ENCODE data around the gene DCUN1D1.

DCUN1D1 gene

GRCh38 chr3:182925944-182926337, 54.4 kb downstream of the DCUN1D1 start:
- no peak for DNase-seq

- DNase-seq, result no peak
Measured at GRCh38 chr3:182925330-182925943, 54.9 kb downstream of the DCUN1D1 start.

DNA sequence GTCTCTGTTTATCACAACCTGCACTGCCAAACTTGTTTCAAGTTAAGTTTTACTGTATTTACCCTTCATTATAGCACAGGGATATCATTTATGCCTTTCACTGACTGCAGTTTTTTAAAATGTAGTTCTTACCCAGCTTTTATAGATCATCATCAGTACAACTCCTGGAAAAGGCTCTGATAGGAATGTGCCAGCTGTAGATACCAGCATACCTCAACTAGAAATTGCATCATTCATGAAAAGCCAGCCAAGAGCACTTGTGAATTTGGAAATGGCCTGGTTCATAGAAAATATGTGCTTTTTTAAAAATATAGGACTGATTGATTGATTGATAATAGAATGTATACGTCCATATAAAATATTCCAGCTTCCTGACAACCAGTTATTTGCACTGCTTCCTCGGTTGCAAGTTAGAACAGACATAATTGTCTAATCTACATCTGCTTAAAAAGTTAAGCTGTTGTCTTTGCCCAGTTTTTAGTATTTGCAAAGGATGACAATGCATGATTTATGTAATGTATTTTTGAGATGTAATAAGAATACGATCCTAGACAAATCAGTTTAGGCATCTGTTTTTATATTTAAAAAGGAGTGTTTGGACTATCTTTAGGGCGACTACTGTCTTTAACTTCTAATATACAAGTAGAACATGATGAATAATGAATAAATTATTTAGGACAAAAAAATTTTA, 58.5 kb downstream of the DCUN1D1 start:
- DNase-seq, result no peak

GRCh38 chr3:182920515-182921084, 59.7 kb downstream of the DCUN1D1 start:
- no peak for DNase-seq

GRCh38 chr3:182919866-182920357, 60.4 kb downstream of the DCUN1D1 start:
- no peak for DNase-seq

GRCh38 chr3:182917134-182917533, 63.2 kb downstream of the DCUN1D1 start:
- DNase-seq, result no peak

DNA sequence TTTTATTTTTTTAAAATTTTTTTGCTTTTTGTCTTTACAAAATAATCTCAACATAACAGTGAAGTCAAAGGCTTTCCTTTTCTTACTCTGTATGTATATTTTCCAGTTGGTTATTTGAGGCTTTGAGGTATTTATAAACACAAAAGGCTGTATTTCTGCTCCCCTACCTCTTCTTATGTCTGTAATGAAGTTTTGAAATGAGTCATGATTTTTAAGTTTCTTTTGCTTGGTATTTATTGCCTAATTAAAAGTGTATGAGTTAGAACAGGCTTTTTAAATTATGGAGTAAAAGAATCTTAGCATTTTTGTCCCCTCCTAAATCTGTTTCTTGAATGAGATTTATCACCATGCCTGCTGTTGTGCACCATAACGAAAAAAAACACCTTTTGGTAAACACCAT, 66.0 kb downstream of the DCUN1D1 start:
- no peak for DNase-seq

- no peak for DNase-seq
Measured at GRCh38 chr3:182913889-182914288, 66.4 kb downstream of the DCUN1D1 start.

DNA sequence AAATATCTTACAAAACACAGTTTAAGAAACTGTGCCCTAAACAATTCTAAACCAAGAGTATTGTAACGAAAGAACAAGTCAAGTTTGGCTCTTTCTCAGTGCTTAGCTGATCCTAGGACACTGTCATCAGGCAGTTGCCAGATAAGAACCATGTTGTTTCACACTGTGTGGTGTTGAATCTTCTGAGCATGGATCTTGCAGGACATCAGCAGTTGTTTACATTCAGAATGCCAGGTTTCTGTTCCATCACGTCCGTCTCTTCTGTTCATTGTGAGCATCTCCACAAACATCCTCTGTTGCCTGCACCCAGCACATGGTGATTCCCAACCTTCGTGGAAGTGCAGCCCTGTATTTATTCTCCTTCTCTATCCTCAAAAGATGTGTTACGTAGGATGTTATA, 67.9 kb downstream of the DCUN1D1 start:
- DNase-seq, result no peak

DNA sequence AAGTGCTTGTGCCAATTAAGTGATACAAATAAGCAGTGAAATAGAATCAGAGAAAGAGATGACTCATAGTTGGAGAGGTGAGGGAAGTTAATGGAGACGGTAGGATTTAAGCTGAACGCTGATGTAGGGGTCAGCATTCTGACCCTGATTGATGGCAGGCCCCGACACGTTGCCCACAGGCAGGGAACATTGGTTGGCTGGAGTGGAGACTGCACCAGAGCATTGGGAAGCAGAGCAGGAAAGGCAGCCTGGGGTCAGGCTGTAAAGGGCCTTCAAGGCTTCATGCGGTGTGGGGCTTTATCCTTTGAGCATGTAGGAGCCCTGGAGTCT, 68.6 kb downstream of the DCUN1D1 start:
- no peak for DNase-seq

- DNase-seq, result no peak
Measured at GRCh38 chr3:182910936-182911781, 69.2 kb downstream of the DCUN1D1 start.

- DNase-seq, result no peak
Measured at GRCh38 chr3:182909318-182910040, 70.9 kb downstream of the DCUN1D1 start.

- no peak for DNase-seq
Measured at GRCh38 chr3:182908471-182908870, 71.9 kb downstream of the DCUN1D1 start.

DNA sequence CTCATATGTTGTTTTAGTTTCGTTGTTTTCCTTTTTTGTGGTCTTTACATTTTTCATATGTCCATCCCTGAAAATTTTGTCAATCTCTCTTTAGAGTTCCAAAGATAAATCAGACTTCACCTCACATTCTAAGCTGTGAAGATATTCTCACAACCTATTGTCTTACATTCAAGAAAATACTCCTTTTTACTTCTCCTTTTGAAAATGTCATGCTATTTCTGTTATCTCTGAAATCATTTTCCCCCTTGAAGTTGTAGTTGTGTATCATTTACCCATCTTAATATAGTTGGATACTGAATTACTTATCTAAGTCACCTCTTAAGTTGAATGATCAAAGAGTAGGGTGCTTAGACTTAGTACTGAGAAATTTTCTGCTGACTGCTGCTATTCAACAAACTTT, 74.3 kb downstream of the DCUN1D1 start:
- no peak for DNase-seq

DNA sequence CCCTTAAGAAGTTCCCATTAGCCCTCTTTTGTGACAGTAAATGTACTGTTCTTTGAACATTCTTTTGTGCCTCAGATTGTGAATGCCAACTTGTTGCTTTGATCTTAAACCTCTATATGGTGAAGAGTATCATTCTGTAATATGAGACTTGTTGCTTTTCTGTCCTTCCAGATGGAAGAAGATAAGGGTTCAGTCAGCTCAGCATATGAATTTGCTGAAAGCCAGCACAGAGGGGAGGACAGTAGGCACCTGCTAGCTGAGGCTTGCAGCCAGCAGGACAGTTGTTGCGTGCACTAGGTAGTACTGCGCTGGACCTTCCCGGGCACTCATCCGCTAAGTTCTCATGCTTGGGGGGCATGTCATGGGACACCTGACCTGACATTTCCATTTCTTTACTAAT, 74.7 kb downstream of the DCUN1D1 start:
- DNase-seq, result no peak

DNA sequence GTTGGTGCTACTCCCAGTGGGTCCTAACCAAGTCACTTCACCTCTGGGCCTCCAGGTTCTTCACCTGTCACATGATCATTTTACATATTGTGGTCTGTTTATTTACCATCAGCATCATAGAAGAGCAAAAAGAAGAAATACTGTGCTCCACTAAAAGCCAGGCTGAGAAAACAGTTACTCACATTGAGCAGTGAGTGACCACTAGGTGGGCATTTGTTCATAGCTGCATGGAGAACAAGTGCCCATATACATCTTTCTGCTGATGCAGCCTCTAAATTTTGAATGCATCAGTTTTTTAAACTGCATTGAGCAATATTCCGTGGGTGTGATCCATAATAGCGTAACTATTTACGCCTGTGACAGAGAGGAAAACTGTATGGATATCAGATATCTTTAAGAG, 76.2 kb downstream of the DCUN1D1 start:
- no peak for DNase-seq

- no peak for DNase-seq
Measured at GRCh38 chr3:182902236-182902635, 78.1 kb downstream of the DCUN1D1 start.

GRCh38 chr3:182896553-182896952, 83.8 kb downstream of the DCUN1D1 start:
- no peak for DNase-seq

DNA sequence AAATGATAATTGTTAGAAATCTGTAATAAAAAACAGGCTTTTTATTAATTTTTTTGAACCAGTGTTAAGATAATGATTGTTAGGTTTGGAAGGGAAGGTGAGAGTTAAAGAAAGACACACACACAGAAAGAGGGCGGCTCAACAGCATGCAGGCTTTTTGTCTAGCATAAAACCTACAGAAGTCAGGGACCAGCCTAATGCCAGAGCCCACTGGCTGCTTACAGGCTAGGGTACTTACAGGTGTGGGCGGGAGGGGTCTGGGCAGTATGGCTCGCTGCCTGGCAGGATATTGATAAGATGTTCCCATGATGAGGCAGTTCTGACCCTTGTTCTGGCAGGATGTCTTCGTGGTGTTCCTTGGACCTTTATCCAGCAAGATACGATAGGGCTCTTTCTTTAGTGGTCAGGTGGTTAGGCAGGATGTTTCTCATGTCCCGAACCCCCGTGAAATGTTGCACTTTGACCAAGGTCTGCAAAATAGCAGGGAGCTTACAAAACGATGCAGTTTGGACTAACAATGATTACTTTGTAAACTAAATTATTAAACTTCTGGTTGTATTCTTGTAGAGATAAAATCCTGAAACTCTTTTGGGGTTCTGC, 84.7 kb downstream of the DCUN1D1 start:
- DNase-seq, result no peak

GRCh38 chr3:182892226-182892625, 88.1 kb downstream of the DCUN1D1 start:
- no peak for DNase-seq

DNA sequence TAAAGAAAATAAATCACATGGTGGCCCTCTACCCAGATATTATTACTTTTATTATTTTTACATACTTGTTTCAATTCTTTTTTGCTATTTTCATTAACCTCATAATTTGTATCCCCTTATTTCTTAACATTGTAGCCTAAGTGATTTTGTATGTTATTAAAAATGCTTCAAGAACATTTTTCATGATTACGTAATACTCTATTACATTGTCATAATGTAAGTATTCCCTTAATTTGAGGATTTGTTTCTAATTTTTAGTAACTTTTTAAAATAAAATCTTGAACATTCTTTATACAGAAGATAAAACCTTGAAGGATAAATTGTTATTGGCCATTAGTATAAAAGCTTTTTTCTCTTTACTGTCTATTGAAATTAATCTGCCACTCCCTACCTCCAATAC, 89.0 kb downstream of the DCUN1D1 start:
- DNase-seq, result no peak

DNA sequence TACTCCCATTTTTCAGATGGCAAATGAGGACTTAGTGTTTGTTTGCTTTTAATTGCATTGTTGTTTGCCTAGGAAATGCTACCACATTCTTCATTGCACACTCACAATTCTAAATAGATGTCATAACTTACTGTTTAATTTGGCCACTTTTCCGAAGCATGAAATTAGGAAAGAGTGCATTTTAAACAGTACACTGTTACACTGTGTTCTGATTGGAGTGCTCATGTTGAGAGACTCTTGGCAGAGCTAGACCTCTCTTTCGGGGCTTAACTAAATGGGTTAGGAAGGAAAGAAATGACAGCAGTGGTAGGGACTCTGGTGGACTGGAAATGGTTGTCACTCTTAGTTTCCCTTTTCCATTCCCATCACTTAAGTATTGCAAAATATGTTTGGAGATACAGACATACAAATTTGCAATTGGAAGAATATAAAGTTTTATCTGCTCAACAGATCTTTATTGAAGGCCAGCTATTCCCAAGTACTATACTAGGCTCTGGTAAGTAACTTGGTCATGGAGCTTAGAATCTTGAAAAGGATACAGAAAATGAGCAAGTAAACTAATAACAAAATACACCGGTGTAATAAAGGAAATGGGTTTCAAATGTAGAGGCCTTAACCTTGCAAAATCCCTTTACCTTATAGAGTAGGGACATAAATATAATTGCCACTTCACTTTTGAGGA, 90.2 kb downstream of the DCUN1D1 start:
- DNase-seq, result no peak

Data from NCI-H524 treated with DMSO at 0.1 percent for 48 hours (cell line).